CD4-positive, alpha-beta T cell treated with Interleukin-6 at 100 ng/mL for 8 hours (primary cell): Measurements from ENCODE around the gene IGFLR1.

Source experiments
- DNase-seq: peaks from one replicate; pipeline ENCODE4 v3.0.0-alpha.2; 2020; ENCODE audit warnings: mixed read lengths, low spot score

Gene IGFLR1

DNA sequence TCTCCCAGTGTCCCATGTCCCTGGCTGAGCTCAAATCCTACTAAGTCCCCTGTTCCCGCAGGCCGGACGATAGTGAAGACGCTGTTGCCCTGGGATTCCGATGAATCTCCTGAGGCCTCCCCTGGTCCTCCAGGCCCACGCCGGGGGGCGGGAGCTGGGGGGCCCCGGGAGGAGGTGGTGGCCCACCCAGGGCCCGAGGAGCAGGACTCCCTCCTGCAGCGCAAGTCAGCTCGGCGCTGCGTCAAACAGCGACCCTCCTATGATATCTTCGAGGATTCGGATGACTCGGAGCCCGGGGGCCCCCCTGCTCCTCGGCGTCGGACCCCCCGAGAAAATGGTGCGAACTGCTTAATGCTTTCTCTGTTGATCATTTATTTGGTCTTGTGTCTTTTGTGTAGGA, 18.6 kb downstream of the IGFLR1 start:
- no peak for DNase-seq

- DNase-seq = no peak
Observed at GRCh38 chr19:35722897-35723296, 19.4 kb downstream of the IGFLR1 start.

DNA sequence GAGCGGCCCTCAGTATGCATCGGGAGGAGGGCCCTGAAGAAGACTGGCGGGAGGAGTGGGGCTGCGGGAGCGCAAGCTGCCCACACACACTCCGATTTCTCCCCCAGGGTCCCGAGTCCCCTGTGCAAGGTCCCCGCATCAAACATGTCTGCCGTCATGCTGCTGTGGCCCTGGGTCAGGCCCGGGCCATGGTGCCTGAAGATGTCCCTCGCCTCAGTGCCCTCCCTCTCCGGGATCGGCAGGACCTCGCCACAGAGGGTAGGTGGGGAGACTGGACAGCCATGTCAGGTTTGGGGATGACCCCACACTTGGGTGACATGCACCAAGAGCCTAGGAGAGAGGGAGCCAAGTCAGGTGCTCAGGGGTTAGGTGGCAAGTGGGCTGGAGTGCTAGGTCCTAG, 19.8 kb downstream of the IGFLR1 start:
- DNase-seq = no peak

DNA sequence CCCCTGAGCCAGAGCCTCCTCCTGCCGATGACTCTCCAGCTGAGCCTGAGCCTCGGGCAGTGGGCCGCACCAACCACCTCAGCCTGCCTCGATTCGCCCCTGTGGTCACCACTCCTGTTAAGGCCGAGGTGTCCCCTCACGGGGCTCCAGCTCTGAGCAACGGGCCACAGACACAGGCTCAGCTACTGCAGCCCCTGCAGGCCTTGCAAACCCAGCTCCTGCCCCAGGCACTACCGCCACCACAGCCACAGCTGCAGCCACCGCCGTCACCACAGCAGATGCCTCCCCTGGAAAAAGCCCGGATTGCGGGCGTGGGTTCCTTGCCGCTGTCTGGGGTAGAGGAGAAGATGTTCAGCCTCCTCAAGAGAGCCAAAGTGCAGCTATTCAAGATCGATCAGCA, 20.9 kb downstream of the IGFLR1 start:
- DNase-seq = no peak

GRCh38 chr19:35720648-35721047, 21.6 kb downstream of the IGFLR1 start:
- no peak for DNase-seq

DNA sequence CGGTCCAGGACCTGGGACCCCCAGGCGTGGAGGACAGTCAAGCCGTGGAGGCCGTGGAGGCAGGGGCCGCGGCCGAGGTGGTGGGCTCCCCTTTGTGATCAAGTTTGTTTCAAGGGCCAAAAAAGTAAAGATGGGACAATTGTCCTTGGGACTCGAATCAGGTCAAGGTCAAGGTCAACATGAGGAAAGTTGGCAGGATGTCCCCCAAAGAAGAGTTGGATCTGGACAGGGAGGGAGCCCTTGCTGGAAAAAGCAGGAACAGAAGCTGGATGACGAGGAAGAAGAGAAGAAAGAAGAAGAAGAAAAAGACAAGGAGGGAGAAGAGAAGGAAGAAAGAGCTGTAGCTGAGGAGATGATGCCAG, 22.1 kb downstream of the IGFLR1 start:
- DNase-seq = no peak

- DNase-seq = no peak
Observed at GRCh38 chr19:35719402-35720162, 22.7 kb downstream of the IGFLR1 start.

DNA sequence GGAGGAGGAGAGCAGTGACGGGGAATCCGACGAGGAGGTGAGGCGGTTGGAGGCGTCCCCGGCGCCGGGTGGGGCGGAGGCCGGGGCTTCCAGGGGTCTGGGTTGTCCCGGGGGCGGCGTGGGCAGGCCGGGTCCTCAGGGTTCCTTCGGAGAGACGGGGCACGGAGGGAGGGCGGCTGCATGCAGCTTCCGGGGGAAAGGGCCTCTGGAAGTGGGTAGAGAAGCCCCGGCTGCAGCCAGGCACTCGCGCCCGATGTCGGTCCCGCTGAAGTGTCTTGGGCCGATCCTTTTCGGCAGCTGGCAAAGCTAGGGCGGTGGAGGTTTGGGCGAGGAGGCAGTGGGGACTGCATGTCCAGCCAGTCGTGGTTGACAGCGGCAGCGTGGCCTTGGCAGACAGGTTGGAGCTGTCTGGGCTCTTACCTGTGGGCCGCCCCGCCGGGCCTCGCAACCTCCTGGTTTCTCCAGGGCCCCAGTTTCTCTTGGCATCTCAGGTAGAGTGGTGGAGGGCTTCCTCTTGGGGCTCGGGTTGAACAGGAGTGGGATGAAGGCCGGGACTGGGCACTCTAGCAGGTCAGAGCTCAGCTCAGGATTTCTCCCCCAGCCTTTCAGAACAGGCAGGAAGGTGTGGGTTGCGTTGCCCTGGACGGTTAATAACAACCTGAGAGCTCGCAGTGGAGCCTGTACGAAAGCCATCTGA, 23.8 kb downstream of the IGFLR1 start:
- peak; percentile 25 for DNase-seq

GRCh38 chr19:35717665-35718344, 24.4 kb downstream of the IGFLR1 start, which contains the start of gene KMT2B:
Gene KMT2B, plus strand, starts transcription at chr19:35718003. Its CDS starts 16 bp downstream, at chr19:35718019.
- no peak for DNase-seq

GRCh38 chr19:35716801-35717664, 25.2 kb downstream of the IGFLR1 start:
- peak; percentile 98 for DNase-seq

GRCh38 chr19:35715981-35716800, 26.1 kb downstream of the IGFLR1 start:
- DNase-seq = no peak

- DNase-seq = no peak
Observed at GRCh38 chr19:35715355-35715809, 26.9 kb downstream of the IGFLR1 start.

- no peak for DNase-seq
Observed at GRCh38 chr19:35714601-35715354, 27.5 kb downstream of the IGFLR1 start.

GRCh38 chr19:35713904-35714495, 28.3 kb downstream of the IGFLR1 start:
- no peak for DNase-seq

- no peak for DNase-seq
Observed at GRCh38 chr19:35713506-35713850, 28.8 kb downstream of the IGFLR1 start.

GRCh38 chr19:35712567-35713505, 29.4 kb downstream of the IGFLR1 start:
- peak; percentile 22 for DNase-seq

- DNase-seq = no peak
Observed at GRCh38 chr19:35710784-35711723, 31.2 kb downstream of the IGFLR1 start.

GRCh38 chr19:35708391-35708790, 33.9 kb downstream of the IGFLR1 start:
- no peak for DNase-seq
